ENCODE measurements around the gene FN1.

GRCh38 chr2:215439404-215439803 is 3.5 kb upstream of the FN1 start:
- TF ChIP-seq EZH2 (IDR thresholded peaks at IDR 0.05; ENCODE audit: borderline replicate concordance, low read length): no peak
- no peak for TF ChIP-seq CTCF (conservative IDR thresholded peaks at IDR 0.05 in 1 of 2, IDR thresholded peaks at IDR 0.05 in 1 of 2; ENCODE audit: extremely low read depth in 1 of 2, insufficient read depth in 1 of 2, low read depth in 1 of 2, low read length in 2 of 2)

Data from mammary epithelial cell (primary cell).